Nephron progenitor cell (in vitro differentiated cells): ENCODE results near the gene EBF4.

Experiments used
- DNase-seq: peaks from one replicate; pipeline ENCODE4 v3.0.0; 2021
- H3K27ac Mint-ChIP-seq: 2 replicates; pipeline ENCODE4 v1.8.0; 2021; ENCODE audit warnings: mild to moderate bottlenecking, moderate library complexity, mixed read lengths
- H3K27me3 Mint-ChIP-seq: 2 replicates; pipeline ENCODE4 v1.8.0; 2021; ENCODE audit warnings: mild to moderate bottlenecking, low read depth, mixed read lengths; ENCODE audit not compliant: poor library complexity
- H3K36me3 Mint-ChIP-seq: 2 replicates; pipeline ENCODE4 v1.8.0; 2021; ENCODE audit warnings: low read depth, mixed read lengths
- H3K4me1 Mint-ChIP-seq: 2 replicates; pipeline ENCODE4 v1.8.0; 2021; ENCODE audit warnings: mixed read lengths
- H3K4me3 Mint-ChIP-seq: 2 replicates; pipeline ENCODE4 v1.8.0; 2021; ENCODE audit warnings: mild to moderate bottlenecking, moderate library complexity, mixed read lengths
- H3K9me3 Mint-ChIP-seq: 2 replicates; pipeline ENCODE4 v1.8.0; 2021; ENCODE audit warnings: mild to moderate bottlenecking, moderate library complexity, mixed read lengths
- TF ChIP-seq, protein P1 (sequence below): fragments of 200-600 bp; sonication (generic); IDR thresholded peaks from 2 replicates; pipeline ENCODE4 v1.5.0; 2021; ENCODE audit warnings: antibody characterized with exemption

The EBF4 gene

DNA sequence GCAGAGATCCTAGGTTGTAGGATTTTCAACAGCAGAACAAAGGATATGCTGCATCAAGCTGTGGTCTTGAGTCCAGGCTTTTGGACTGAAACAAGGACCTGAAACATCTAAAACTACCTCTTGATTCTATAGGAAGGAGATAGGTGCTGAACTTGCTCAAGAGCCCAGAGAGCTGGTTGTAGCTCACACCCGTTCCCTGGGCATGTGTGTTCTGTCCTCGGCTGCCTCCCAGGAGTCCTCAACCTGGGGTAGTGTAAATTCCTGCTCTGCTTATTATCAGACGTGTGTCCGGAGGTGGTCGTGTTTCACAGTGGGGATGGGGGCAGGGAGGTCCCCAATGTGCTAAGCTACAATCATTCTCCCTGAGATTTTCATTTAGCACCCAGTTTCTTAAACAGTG is 35.3 kb upstream of the EBF4 start:
- H3K4me3 Mint-ChIP-seq, result no peak overlapping the region
- H3K27me3 Mint-ChIP-seq, result peaks cover 3% of the 10 kb centered on the region
- TF ChIP-seq, protein P1, sequence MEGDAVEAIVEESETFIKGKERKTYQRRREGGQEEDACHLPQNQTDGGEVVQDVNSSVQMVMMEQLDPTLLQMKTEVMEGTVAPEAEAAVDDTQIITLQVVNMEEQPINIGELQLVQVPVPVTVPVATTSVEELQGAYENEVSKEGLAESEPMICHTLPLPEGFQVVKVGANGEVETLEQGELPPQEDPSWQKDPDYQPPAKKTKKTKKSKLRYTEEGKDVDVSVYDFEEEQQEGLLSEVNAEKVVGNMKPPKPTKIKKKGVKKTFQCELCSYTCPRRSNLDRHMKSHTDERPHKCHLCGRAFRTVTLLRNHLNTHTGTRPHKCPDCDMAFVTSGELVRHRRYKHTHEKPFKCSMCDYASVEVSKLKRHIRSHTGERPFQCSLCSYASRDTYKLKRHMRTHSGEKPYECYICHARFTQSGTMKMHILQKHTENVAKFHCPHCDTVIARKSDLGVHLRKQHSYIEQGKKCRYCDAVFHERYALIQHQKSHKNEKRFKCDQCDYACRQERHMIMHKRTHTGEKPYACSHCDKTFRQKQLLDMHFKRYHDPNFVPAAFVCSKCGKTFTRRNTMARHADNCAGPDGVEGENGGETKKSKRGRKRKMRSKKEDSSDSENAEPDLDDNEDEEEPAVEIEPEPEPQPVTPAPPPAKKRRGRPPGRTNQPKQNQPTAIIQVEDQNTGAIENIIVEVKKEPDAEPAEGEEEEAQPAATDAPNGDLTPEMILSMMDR, result no peak
- DNase-seq, result no peak
- peaks cover 69% of the 10 kb centered on the region for H3K36me3 Mint-ChIP-seq
- H3K4me1 Mint-ChIP-seq, result peaks cover 31% of the 10 kb centered on the region
- H3K27ac Mint-ChIP-seq, result peak overlapping the region; percentile 27
- H3K9me3 Mint-ChIP-seq, result no peaks in the 10 kb centered on the region

DNA sequence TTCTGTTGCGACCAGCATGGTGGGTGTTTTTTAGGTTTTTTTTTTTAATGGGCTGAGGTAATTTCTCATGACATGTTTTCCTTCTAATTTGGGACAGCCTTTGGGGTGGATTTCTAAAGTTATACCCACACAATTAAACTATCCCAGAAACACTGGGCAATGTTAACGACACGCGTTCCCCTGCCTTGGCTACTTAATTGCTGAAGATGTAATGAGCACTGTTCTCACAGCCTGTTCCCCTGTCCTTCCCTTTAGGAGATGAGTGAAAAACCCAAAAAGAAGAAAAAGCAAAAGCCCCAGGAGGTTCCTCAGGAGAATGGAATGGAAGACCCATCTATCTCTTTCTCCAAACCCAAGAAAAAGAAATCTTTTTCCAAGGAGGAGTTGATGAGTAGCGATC is 34.9 kb upstream of the EBF4 start:
- Mint-ChIP-seq H3K4me3 (no peak overlapping the region), H3K36me3 (peaks cover 72% of the 10 kb centered on the region), H3K4me1 (peaks cover 34% of the 10 kb centered on the region), H3K27me3 (peaks cover 3% of the 10 kb centered on the region), H3K27ac (no peak overlapping the region), H3K9me3 (no peaks in the 10 kb centered on the region)
- no peak for DNase-seq
- TF ChIP-seq, protein P1, result no peak

DNA sequence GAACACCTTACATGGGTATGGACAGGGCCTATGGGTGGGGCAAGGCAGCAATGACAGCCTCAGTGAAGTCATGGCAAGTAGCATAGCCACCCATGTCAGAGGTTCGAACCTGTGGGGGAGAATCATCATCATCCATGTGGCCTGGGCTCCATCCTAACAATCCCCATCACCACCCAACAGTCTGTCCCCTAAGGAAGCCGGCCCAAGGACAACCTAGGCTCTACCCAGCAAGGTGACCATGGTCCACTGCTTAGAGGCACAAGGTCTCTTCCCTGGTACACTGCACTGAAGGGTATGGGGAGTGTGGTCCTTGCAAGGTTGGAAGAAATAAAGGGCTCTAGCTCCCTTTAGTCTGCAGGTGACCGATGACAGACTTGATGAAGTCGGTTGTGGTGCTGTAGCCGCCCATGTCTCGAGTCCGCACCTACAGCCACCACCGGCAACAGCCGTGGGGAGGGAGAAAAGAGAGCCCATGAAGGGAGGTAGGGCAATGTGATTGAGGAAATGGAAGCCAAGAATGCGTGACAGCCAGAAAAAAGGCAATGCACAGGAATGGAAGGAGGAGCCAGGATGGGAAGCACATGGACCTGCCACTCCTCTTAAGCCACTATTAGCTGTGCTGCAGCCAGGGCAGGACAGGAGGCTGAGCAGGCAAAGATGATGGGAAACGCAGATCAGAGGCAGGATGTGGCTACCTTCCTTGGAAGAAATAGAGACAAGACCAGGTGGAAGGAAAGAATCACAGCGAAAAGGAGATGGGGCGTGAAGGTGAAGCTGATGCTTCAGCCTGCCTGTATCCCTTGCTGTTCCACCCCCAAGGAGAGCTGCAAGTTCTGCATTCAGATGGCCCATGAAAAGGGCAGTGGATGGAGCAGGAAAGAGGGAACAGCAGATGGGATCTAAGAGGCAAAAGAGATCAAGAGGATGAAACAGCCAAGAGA is 33.9 kb upstream of the EBF4 start:
- DNase-seq, result no peak
- Mint-ChIP-seq H3K9me3 (no peaks in the 10 kb centered on the region), H3K36me3 (peaks cover 72% of the 10 kb centered on the region), H3K4me3 (no peak overlapping the region), H3K4me1 (peaks cover 37% of the 10 kb centered on the region), H3K27ac (peak overlapping the region; percentile 77), H3K27me3 (peaks cover 3% of the 10 kb centered on the region)
- TF ChIP-seq, protein P1, result no peak

DNA sequence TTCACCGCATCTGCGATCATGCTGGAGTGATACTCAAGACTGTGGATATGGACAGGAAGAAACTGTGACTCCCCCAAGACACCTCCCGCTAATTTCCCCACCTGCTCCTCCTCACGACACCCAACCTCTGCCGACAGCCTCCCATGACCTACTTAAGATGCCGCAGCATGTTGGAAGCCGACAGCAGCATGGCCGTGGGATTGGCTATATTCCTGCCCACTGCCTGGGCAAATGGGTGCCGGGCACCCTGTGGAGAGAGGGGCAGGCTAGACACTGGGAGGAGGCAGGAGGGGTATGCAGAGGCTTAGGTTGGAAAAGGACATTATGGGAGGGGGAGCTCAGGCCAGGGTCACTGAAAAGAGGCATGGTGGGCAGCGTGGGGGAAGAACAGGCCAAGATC is 33.0 kb upstream of the EBF4 start:
- DNase-seq, result no peak
- no peak overlapping the region for H3K27ac Mint-ChIP-seq
- peaks cover 64% of the 10 kb centered on the region for H3K36me3 Mint-ChIP-seq
- no peak overlapping the region for H3K4me3 Mint-ChIP-seq
- H3K4me1 Mint-ChIP-seq, result peaks cover 36% of the 10 kb centered on the region
- TF ChIP-seq, protein P1, result no peak
- H3K9me3 Mint-ChIP-seq, result no peaks in the 10 kb centered on the region
- H3K27me3 Mint-ChIP-seq, result peaks cover 3% of the 10 kb centered on the region

DNA sequence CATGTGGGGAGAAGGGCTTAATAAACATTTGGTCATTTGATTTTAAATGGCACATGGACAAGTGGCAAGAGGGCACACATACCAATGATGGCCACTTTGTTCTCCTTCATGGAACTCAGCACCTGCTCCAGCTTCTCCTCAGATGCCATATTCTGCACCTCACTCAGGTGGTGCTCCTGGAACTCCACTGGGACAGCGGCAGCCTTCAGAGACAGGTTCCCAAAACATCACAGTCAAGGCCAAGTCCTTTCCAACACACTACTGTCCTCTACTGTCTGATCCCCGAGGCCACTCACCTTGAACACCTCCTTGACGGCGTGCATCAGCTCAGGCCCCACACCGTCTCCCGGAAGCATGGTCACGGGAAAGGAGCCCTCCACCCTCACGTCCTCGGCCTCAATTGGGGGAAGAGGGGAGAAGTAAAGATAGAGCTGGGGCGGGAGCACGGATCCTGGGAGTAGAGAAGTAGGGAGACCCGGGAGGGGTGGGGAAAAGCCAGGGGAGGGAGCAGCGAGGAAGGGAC is 29.2 kb upstream of the EBF4 start:
- TF ChIP-seq, protein P1, result no peak
- Mint-ChIP-seq H3K27ac (peak overlapping the region; percentile 77), H3K27me3 (peaks cover 29% of the 10 kb centered on the region), H3K9me3 (no peaks in the 10 kb centered on the region), H3K36me3 (peaks cover 29% of the 10 kb centered on the region), H3K4me3 (peak overlapping the region; percentile 88), H3K4me1 (peaks cover 29% of the 10 kb centered on the region)
- no peak for DNase-seq
